Activated T-cell treated with anti-CD3 and anti-CD28 coated beads, Interleukin-2, amount 50 U/mL, for 72 hours (primary cell): ENCODE results near the gene CCDC90B. TPM values are rescaled to one million over a fixed set of nuclear protein-coding genes. Genes with fewer than 3 reads are reported as not detected.
"Not testable (repeated sequence)": the region's sequence is repeated elsewhere in the genome, so short reads cannot be mapped to it uniquely, and the experiment has no call there.

Experiments
- ATAC-seq, 2 donors: fragments of 150-1000 bp; cut with Tn5 transposase; replicated peaks in 1 of 2; 2 replicates each; pipeline ENCODE4 v1.10.0; 2021; ENCODE audit warnings: moderate library complexity in 2 of 2, mild to moderate bottlenecking in 1 of 2
- DNase-seq, 2 donors: peaks; one replicate each; pipeline ENCODE4 v3.0.0; 2021 to 2022; ENCODE audit warnings: mixed read lengths in 1 of 2
- H3K27ac Mint-ChIP-seq: one replicate; pipeline ENCODE4 v1.8.0; 2022; ENCODE audit warnings: mild to moderate bottlenecking, moderate library complexity, mixed read lengths
- H3K27me3 Mint-ChIP-seq: one replicate; pipeline ENCODE4 v1.8.0; 2022; ENCODE audit warnings: low read depth, mixed read lengths
- H3K36me3 Mint-ChIP-seq, 2 donors: one replicate each; pipeline ENCODE4 v1.8.0; 2022; ENCODE audit warnings: mixed read lengths in 2 of 2, mild to moderate bottlenecking in 1 of 2; ENCODE audit not compliant: insufficient read depth in 2 of 2
- H3K4me1 Mint-ChIP-seq: one replicate; pipeline ENCODE4 v1.8.0; 2022; ENCODE audit warnings: low read depth, mixed read lengths
- H3K4me3 Mint-ChIP-seq, 2 donors: one replicate each; pipeline ENCODE4 v1.8.0; 2022; ENCODE audit warnings: mild to moderate bottlenecking in 2 of 2, mixed read lengths in 2 of 2, moderate library complexity in 2 of 2
- H3K9me3 Mint-ChIP-seq, 2 donors: one replicate each; pipeline ENCODE4 v1.8.0; 2022; ENCODE audit warnings: mixed read lengths in 2 of 2
- total RNA-seq, 2 donors: library from RNA; stranded (reverse); gene quantifications; one replicate each; pipeline ENCODE4 v1.2.3, GENCODE V29; 2022

The CCDC90B gene
- total RNA-seq, 2 donors from 2014 or later, result 38.8 to 43.2 TPM

DNA sequence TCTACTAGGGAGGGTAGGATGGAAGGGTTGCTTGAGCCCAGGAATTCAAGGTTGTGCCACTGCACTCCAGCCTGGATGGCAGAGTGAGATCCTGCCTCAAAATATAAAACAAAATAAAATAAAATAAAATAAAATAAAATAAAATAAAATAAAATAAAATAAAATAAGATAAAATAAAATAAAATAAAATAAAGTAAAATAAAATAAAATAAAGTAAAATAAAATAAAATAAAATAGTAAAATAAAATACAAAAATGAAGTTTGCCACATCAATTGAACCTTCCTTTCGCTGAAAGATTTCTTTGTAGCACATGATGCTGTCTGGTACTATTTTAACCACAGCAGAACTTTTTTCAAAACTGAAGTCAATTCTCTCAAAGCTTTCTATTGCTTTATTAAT is 22.4 kb upstream of the CCDC90B start:
- not testable (repeated sequence) for H3K4me1 Mint-ChIP-seq, H3K9me3 Mint-ChIP-seq

DNA sequence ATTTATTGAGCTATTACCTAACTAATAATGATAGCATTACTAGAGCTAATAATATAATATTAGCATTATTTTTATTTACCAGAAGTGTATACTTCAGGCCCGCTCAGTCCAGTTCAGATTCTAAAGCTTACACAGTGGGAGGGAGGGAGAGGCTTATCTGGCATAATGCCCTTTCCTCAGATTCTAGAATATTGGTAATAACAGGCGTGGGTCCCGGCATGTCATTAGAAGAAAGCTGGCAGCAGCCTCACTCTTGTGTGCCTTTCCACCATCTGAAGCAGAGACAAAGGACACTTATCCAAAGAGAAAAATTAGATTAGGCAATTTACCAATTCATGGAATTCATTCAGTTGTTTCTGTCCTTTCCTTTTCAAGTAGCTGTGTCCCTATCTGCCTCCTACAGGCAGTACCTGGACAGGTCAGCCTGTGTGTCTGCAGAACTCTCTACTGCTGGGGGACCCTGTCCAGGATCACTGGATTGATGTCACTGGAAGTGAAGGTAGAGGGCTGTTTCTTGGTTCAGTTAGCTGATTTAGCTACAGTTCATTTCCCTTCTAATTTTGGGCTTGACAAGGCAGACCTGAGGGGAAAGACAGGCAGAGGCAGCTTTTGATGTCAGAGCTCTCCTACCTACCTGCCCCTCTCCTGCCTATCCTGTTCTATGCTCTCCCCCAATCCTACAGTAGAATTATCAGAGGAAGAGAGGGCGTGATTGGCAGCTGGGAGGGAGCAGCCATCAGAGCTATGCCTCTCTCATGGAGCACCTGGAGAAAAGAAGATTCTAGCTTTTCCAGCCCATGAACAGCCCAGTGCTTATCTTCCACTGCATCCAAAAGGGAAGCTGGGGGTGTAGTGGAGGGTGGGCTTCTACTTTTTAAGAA is 20.3 kb upstream of the CCDC90B start:
- Mint-ChIP-seq H3K27ac (no peak overlapping the region), H3K9me3 (no peaks in the 10 kb centered on the region), H3K27me3 (peaks cover 8% of the 10 kb centered on the region), H3K4me1 (no peaks in the 10 kb centered on the region), H3K4me3 (no peak overlapping the region), H3K36me3 (no peaks in the 10 kb centered on the region)
- DNase-seq (no peak), ATAC-seq (no peak)

More for the DNA sequence above, 22.4 kb upstream of the CCDC90B start:
- not testable (repeated sequence) for H3K36me3 Mint-ChIP-seq, H3K4me3 Mint-ChIP-seq, H3K27ac Mint-ChIP-seq, DNase-seq, ATAC-seq
- H3K27me3 Mint-ChIP-seq, result peaks cover 12% of the 10 kb centered on the region

DNA sequence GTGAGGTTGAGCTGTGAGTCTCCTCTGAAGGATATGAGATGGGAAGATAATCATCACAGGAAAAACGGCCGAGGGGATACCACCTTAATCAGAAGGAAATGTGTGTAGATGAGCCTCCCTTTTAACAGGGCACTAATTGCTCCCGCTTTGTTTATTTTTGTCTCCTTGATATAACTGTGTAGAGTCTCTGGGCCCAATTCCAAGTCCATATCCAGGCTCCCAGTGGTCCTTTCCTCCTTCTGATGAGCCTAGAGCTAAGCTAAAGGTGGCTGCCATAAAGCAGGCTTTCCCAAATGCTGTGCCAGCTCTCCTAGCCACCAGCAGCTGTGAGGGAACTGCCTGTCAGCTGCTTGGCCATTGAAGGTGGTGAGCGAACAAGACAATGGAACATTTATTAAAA is 17.1 kb upstream of the CCDC90B start:
- no peaks in the 10 kb centered on the region for H3K36me3 Mint-ChIP-seq
- no peaks in the 10 kb centered on the region for H3K27me3 Mint-ChIP-seq
- no peaks in the 10 kb centered on the region for H3K4me1 Mint-ChIP-seq
- ATAC-seq (no peak), DNase-seq (no peak)
- no peak overlapping the region for H3K27ac Mint-ChIP-seq
- no peaks in the 10 kb centered on the region for H3K9me3 Mint-ChIP-seq
- H3K4me3 Mint-ChIP-seq, result no peak overlapping the region

GRCh38 chr11:83302151-83302550 is 16.0 kb upstream of the CCDC90B start:
- ATAC-seq, result no peak
- Mint-ChIP-seq H3K27ac (no peak overlapping the region), H3K36me3 (no peaks in the 10 kb centered on the region), H3K27me3 (peaks cover 2% of the 10 kb centered on the region), H3K4me1 (no peaks in the 10 kb centered on the region), H3K4me3 (no peak overlapping the region), H3K9me3 (no peaks in the 10 kb centered on the region)
- no peak for DNase-seq

- Mint-ChIP-seq H3K27ac (no peak overlapping the region), H3K9me3 (no peaks in the 10 kb centered on the region), H3K27me3 (peaks cover 10% of the 10 kb centered on the region)
These were observed 13.5 kb upstream of the CCDC90B start for GRCh38 chr11:83299681-83300080.

GRCh38 chr11:83294208-83294607 is 8.0 kb upstream of the CCDC90B start:
- Mint-ChIP-seq H3K4me3 (no peak overlapping the region), H3K9me3 (no peaks in the 10 kb centered on the region), H3K4me1 (peaks cover 13% of the 10 kb centered on the region), H3K36me3 (no peaks in the 10 kb centered on the region), H3K27ac (no peak overlapping the region), H3K27me3 (peaks cover 10% of the 10 kb centered on the region)
- DNase-seq, result no peak
- no peak for ATAC-seq

More at GRCh38 chr11:83299681-83300080, 13.5 kb upstream of the CCDC90B start:
- H3K36me3 Mint-ChIP-seq, result no peaks in the 10 kb centered on the region
- DNase-seq (no peak), ATAC-seq (no peak)
- no peaks in the 10 kb centered on the region for H3K4me1 Mint-ChIP-seq
- no peak overlapping the region for H3K4me3 Mint-ChIP-seq

GRCh38 chr11:83293457-83293774 is 7.2 kb upstream of the CCDC90B start:
- no peak for DNase-seq
- ATAC-seq, result peak; percentile 53 to 70
- no peaks in the 10 kb centered on the region for H3K36me3 Mint-ChIP-seq
- H3K4me3 Mint-ChIP-seq, result no peak overlapping the region
- H3K9me3 Mint-ChIP-seq, result no peaks in the 10 kb centered on the region
- no peak overlapping the region for H3K27ac Mint-ChIP-seq
- peaks cover 10% of the 10 kb centered on the region for H3K27me3 Mint-ChIP-seq
- peaks cover 13% of the 10 kb centered on the region for H3K4me1 Mint-ChIP-seq

GRCh38 chr11:83292709-83293456 is 6.7 kb upstream of the CCDC90B start:
- peaks cover 10% of the 10 kb centered on the region for H3K27me3 Mint-ChIP-seq
- peaks cover 13% of the 10 kb centered on the region for H3K4me1 Mint-ChIP-seq
- peak overlapping the region; percentile 55 for H3K27ac Mint-ChIP-seq
- no peaks in the 10 kb centered on the region for H3K36me3 Mint-ChIP-seq
- ATAC-seq (peak; percentile 93 to 94), DNase-seq (peak; percentile 55 to 56)
- H3K9me3 Mint-ChIP-seq, result no peaks in the 10 kb centered on the region
- peak overlapping the region; percentile 74 to 90 for H3K4me3 Mint-ChIP-seq

- Mint-ChIP-seq H3K27me3 (no peaks in the 10 kb centered on the region), H3K36me3 (peaks cover 5% of the 10 kb centered on the region in 2 donors), H3K27ac (no peak overlapping the region), H3K9me3 (no peaks in the 10 kb centered on the region), H3K4me3 (peak overlapping the region in 1 of 2 donors; percentile 64), H3K4me1 (peaks cover 32% of the 10 kb centered on the region)
- no peak for ATAC-seq
- no peak for DNase-seq
These were observed 1.5 kb upstream of the CCDC90B start for GRCh38 chr11:83287631-83288030.

GRCh38 chr11:83285151-83285770 is 906 bp downstream of the CCDC90B start:
- peak; percentile 54 to 59 for ATAC-seq
- Mint-ChIP-seq H3K4me1 (peaks cover 46% of the 10 kb centered on the region), H3K27ac (peak overlapping the region; percentile 99), H3K27me3 (no peaks in the 10 kb centered on the region), H3K9me3 (no peaks in the 10 kb centered on the region), H3K4me3 (peak overlapping the region; percentile 93 to 94), H3K36me3 (peaks cover 6 to 7% of the 10 kb centered on the region in 2 donors)
- DNase-seq, result no peak

DNA sequence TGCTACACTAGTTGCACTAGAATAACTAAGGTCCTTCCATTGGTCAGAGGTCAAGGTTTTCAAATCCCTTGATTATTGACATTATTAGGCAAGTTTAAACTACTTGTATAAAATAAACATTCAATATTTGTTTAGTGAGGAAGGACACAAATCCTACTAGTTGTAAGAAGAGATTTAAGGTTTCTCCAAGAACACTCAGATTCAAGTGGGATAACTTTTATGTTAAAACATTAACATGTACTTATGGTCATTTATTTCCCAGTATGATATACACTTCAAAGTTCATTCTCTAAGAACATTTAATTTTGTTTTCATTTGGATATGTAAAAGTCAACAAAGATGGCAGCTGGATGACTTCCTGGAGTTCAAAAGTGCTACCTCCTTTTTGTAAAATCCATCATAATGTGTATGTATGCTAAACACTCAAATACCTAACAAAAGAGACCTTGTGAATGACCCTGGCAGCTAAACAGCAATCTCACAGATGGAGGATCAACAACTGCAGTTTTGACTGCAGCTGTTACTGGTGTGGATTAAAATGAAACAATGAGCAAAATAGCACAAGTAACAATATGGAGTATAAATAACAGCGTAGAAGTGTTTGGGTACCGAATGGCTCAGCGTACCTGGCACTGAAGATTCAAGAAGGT is 1.5 kb downstream of the CCDC90B start:
- peaks cover 48% of the 10 kb centered on the region for H3K4me1 Mint-ChIP-seq
- no peaks in the 10 kb centered on the region for H3K9me3 Mint-ChIP-seq
- peak overlapping the region; percentile 93 to 94 for H3K4me3 Mint-ChIP-seq
- DNase-seq (no peak), ATAC-seq (no peak)
- no peaks in the 10 kb centered on the region for H3K27me3 Mint-ChIP-seq
- peaks cover 6 to 9% of the 10 kb centered on the region in 2 donors for H3K36me3 Mint-ChIP-seq
- peak overlapping the region; percentile 99 for H3K27ac Mint-ChIP-seq

DNA sequence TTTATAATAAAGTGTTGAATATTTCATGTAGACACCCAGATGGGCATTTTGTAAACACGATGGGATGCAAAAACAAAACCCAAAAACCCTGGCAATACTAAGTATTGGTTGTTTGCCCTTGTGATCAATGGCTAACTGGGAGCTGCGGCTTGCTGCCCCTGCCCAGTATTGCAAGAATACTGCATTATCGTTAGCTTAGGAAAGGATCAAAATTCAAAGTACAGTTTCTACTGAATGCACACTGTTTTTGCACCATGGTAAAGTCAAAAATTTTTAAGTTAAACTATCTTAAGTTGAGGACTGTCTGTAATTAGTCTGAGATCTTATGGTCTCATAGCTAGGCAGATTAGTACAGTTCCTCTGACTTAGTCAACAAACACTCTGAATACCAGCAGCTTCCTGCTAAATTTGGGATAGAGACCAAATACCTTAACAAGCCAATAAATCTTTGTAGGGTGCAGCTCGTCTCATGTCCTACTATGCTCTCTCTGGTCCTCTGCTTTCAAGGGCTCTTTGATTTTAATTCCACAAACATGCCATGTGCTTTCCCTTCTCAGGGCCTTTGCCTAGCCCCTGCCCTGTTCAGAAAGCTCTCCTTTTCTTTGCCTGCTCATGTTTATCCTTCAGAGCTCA is 4.0 kb downstream of the CCDC90B start:
- H3K4me1 Mint-ChIP-seq, result peaks cover 48% of the 10 kb centered on the region
- DNase-seq (no peak), ATAC-seq (no peak)
- H3K27ac Mint-ChIP-seq, result no peak overlapping the region
- peaks cover 6 to 11% of the 10 kb centered on the region in 2 donors for H3K36me3 Mint-ChIP-seq
- H3K9me3 Mint-ChIP-seq, result no peaks in the 10 kb centered on the region
- H3K27me3 Mint-ChIP-seq, result no peaks in the 10 kb centered on the region
- H3K4me3 Mint-ChIP-seq, result peak overlapping the region in 1 of 2 donors; percentile 10
